Left kidney (tissue), 2 donors: ENCODE results near the gene HOXA3. TPM values are rescaled to one million over a fixed set of nuclear protein-coding genes. Genes with fewer than 3 reads are reported as not detected.

Source experiments
- DNase-seq: peaks from one replicate; pipeline ENCODE4 v3.0.0-alpha.2; 2013
- polyA plus RNA-seq: library from polyadenylated mRNA; unstranded; fragments of 120-200 nt; gene quantifications from one replicate; pipeline ENCODE4 v1.2.1, GENCODE V29; 2013; ENCODE audit not compliant: insufficient read length

Gene HOXA3
- polyA plus RNA-seq, 1 donor = 47.9 TPM

GRCh38 chr7:27166531-27167505, 14.4 kb upstream of the HOXA3 start:
- no peak for DNase-seq

DNA sequence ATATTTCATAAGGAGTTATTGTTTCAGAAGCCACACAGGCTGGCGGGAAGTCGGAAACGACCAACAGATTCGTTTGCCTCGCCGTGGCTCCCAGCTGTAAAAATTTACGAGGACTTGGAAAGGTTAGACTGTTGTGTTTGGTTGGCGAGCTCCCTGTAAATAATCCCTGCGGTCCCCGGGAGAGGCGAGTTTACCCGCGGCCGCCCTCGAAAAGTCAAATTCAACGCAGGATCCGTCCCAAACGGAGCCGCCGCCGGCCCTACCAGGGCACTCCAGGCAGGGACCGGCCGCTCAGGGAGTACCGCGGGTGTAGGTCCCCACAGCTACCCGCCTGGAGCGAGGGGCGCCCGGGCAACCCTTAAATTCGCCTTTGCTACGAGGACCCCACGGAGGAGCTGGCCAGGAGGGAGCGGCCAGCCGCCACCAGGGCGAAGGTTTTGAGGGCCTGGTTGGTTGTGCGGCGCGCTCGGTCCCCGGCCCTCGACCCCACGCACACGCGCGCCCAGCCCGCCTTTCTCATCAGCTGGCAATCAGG, 13.7 kb upstream of the HOXA3 start:
- DNase-seq = peak; percentile 91

GRCh38 chr7:27165089-27165995, 13.0 kb upstream of the HOXA3 start, which contains the start of gene HOXA9:
Gene HOXA9 (minus strand): TSS chr7:27165537. CDS start chr7:27165457, 80 bp downstream.
- peak; percentile 93 for DNase-seq

- DNase-seq = no peak
Measured at GRCh38 chr7:27164367-27165088, 12.1 kb upstream of the HOXA3 start.

- DNase-seq = no peak
Measured at GRCh38 chr7:27164045-27164366, 11.6 kb upstream of the HOXA3 start.

DNA sequence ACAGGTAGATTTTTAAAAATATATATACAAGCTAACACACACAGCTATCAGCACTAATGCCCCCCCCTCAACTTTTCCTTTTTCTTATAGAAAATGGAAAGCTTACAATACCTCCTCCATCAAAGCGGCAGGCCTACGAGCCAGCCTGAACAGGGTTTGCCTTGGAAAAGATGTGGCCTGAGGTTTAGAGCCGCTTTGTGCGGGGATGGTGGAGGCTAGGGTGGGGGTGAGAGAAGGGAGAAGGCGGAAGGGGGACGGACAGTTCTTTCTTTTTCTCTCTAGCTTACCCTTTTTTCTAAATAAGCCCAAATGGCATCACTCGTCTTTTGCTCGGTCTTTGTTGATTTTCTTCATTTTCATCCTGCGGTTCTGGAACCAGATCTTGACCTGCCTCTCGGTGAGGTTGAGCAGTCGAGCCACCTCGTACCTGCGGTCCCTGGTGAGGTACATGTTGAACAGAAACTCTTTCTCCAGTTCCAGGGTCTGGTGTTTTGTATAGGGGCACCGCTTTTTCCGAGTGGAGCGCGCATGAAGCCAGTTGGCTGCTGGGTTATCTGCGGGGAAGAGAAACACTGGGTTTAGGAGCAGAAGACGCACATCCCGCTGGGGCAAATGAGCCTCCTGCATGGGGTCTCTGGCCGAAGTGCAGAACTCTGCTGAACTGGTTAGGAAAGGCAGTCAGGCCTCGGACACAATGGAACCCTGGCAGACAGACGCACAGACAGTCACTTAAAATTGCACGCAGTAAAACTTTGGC, 11.1 kb upstream of the HOXA3 start:
- no peak for DNase-seq

GRCh38 chr7:27162561-27163287, 10.3 kb upstream of the HOXA3 start:
- DNase-seq = no peak

DNA sequence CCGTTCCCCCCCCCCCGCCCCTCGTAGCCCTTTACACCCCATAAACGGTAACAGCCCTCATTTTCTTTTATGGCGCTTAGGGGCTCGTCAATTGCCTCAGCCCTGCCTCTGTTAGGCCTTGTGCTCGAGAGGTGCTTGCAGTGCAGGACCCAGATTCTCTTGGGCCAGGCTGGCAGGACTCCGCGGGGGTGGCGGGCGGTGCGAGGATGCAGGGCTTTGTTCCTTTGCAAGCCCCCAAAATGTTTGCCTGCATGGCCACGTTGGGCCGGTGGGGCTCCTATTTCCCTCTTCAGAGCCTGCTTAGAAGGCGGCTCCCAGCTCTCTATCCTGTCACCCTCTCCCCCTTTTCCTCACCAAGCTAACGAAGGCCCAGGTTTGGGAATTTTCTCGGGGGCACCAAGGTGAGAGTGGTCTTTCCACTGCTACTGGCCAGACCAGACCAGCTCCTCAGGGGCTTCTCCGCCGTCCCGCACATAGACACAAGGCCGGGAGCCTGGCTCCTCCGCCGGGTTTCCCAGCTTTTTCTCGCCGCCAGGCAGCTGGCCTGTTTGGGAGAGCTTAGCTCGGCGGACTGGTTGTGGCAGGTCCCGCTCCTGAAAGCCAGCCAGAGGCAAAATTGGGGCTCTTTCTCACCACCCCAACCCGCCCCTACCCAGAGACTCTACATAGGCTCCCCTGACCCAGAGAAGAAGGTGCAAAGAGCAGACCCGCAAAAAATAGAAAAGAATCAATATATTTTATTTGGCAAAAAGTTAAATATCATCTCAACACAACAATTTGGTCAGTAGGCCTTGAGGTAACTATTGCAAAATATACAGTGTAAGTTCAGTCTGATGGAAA, 9.6 kb upstream of the HOXA3 start:
- DNase-seq = no peak

DNA sequence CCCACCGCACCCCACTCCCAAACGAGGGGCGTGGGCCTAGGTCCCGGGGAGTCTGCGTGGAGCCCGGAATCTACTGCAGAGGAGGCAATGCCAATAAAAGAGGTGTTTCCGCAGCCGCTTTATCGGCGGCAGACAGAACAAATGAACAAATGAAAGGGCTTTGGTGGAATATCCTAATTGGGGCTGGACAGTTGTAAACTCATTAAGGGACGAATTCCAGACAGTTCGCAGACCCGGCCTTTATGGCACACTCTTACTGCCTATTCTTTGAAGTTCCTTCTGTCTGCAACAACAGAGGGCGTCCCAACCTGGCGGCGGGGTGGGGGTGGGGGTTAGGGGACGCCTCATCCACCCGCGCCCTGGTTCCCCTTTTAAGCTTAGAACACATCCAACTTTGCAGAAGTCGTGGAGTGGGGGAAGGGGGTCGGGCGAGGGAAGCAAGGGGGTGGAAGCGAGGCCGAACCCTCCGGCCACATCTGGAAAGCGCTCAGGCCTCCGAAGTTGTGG, 8.9 kb upstream of the HOXA3 start:
- DNase-seq = no peak

DNA sequence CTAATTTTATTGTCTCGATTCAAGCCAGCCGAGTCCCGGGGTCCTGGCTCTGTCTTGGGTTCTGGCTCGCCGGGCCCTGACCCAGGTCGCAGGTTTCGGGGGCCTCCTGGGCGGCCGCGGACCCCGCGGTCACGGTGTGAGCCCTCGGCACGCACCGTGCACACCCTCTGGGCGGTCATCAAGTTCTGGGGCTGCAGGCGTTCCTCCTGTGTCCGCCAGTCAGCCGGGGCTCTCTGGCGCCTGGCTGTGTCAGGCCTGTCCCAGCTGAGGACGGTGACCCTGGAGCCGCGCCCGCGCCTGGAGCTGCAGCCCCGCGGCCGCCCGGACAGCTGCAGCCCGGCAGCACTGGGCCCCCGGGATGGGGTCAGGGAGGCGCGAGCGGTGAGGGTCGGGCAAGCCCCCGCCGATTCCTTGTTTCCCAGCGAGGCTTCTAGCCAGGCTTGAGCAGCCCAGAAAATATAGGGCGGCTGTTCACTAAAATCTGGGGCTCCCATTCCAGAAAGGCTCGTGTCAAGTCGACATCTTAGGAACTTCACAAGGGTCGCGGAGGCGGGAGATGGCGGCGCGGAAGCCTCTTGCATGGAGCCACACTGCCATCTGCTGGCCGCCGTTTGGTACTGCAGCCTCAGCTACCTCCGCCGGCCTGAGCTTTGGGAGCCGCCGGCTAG, 8.3 kb upstream of the HOXA3 start:
- DNase-seq = peak; percentile 93

DNA sequence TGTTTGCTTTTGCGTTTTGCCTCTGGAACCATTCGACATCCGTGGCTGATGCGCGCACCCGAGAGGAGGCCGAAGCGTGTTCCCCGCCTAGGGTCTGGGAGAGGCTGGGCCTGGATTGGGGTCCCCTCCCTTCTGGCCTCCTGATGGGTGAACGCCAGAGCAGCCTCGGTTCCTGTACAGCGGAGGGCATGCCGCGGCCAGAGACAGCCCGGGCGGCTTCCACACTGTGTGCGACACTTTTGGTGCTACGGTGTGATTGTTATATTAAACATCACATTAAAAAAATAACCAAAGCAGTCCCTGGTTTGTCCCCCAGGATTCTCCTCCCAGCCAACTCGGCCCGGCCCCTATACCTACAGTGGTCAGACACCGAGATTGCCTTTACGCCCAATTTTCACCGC, 7.8 kb upstream of the HOXA3 start:
- no peak for DNase-seq

DNA sequence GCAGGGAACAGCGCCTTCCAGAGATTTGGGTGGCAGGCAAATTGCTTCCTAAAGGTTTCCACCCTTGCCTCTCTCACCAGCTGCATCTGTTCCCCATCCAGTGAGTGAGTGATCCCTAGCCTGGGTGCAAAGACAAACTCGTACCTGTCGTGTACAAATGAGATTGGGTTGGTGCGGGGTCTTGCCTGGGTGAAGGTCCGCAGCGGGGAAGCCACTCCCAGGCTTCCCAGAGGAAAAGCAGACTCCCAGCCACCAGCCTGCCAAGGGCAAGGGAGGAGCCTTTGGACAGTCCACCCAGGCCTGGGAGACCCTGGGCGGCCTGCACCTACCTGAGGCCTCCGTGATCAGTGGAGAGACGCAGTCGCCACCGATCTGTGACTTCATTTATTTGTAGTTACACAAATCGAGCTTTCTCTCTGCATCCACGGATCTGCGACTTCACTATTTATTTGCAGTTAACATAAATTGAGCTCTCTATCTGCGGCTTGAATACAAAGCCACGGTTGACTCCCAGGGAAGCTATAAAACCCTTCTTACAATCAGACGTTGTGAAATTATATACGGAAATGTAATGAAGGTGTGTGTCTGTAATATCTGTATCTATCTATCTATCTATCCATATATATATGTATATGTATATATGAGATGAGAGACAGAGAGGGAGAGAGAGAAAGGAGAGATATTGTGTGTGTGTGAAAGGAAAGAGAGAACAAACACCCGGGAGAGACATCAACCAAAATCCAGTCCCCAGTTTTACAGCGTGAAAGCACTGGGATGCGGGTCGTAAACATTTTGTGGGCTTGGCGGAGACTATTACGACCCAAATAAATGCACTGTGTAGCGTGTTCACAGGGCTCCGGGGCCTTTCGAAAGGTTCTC, 7.1 kb upstream of the HOXA3 start:
- no peak for DNase-seq

DNA sequence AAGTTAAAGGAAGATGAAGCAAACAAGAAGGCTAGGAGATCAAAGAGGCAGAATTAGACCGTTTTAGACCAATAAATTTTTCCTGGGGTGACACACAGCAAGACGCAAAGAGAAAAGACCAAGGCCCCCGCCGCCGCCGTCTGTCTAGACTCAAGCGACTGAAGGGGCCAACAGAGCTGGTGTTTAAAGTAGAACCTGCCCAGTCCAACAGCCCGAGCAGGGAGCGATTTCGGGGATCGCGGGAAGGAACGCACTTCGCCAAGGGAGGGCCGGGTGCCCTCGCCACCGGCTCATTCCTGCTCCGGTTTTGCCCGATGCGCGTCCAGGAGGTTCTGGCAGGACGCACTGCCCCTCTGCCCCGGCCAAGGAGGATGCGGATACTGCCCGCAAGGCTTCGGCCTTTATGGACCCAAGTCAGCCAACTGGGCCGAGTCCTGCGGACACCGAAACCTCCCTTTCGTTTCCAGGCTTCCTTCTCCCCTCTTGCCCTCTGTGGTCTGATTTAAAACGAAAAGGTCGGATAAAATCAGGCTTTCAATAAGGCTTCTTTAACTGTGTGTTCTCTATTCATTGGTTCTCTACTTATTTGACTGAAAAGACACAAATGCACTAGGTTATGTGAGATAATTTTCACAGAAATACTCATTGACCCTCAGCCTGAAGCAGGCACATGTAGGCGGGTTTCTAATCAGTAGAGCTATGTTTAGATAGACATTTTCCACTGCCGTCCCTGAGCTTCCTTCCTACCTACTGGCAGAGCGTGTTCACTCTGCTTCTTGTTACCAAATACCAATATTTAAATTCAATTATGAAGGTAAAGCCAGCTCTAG, 6.3 kb upstream of the HOXA3 start:
- no peak for DNase-seq

GRCh38 chr7:27157702-27158431, 5.5 kb upstream of the HOXA3 start:
- peak; percentile 86 for DNase-seq

DNA sequence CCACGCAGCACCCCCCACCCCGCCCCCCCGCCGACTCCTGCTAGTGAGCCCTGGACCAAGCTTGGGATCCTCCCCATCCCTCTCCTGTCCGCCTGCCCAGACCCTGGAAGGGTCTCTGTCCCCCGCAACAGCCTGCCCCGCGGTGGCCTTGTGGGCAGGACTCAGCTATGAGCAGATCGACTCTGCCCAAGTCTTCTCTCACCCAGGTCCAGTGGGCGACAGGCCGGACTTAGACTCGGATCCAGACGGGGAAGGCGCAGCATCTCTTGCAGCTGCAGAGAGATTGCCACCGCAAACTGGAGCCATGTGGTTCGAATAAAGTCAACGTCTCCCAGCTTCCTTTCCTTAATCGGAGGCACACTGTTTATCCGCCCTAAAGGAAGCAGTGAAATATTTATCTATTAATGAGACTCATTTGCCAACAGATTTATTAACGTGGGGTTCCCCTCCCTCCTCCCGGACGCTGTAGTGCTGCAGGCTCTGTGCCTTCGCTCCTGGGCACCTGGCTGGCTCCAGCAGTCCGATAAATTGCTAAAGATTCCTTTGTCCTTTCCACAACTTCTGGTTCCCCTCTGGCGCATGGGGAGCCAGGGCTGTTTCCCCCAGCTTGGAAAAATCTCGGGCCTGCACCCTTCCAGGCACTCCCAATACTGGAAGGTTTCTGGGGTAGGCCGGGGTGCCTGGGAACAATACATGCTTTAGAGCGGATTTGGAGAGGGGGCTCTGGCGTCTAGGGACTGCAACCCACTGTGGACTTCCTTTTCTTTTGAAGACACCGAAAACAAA, 4.7 kb upstream of the HOXA3 start:
- DNase-seq = no peak
